ENCODE measurements around the gene SRP72.

Gene SRP72

DNA sequence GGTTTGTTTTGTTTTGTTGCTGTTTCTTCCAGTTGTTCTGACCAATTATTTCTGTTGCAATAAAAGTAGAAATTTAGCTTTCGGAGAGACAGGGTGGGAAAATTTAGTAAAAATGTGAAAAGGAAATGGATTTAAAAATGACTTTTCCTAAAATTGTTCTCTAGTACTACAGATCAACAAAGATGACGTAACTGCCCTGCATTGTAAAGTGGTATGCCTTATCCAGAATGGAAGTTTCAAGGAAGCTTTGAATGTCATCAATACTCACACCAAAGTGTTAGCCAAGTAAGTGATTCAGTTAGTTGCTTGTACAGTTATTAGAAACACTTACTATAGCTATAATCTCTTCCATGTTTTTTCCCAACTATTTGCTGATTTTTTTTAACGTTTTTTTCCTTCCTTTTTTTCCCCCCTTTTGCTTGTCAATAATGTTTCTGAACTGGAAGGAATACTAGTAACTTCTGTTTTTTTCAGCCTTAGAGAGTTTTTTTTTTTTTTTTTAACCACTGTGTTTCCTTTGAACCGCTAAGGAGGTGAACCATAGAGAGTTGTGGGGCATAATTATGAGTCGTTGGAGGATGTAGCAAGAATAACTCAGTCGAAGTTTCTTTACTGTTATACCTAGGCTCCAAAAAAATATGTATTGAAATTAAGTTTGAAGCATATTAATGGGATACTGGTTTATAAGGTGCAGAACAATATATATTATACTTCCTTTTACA lies 2.2 kb downstream of the SRP72 start:
- H3K4me3 Mint-ChIP-seq, result peak overlapping the region; percentile 64
- no peak for ATAC-seq (replicated peaks; ENCODE audit: extremely low read depth, poor library complexity, severe bottlenecking)
- no peaks in the 10 kb centered on the region for H3K9me3 Mint-ChIP-seq
- no peaks in the 10 kb centered on the region for H3K27me3 Mint-ChIP-seq
- no peak overlapping the region for H3K27ac Mint-ChIP-seq (ENCODE audit: low read depth)
- H3K36me3 Mint-ChIP-seq (ENCODE audit: insufficient read depth), result peaks cover 50% of the 10 kb centered on the region
- no peak for DNase-seq (ENCODE audit: low spot score in 2 of 2)
- peaks cover 52% of the 10 kb centered on the region for H3K4me1 Mint-ChIP-seq

DNA sequence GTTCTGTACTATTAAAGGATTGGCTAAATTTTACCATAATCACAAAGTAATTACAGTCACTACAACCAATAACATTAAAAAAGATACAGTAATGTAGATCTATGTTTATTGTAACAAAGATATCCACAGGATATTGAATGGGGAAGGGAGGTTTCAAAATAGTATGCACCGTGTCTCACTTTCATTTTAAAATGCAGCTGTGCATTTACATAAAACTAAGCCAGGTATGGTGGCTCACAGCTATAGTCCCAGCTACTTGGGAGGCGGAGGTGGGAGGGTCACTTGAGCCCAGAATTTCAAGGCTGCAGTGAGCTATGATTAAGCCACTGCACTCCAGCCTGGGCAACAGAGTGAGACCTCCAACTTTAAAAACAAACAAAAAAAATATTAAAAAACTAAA lies 8.5 kb downstream of the SRP72 start:
- H3K4me3 Mint-ChIP-seq, result no peak overlapping the region
- peaks cover 80% of the 10 kb centered on the region for H3K36me3 Mint-ChIP-seq (ENCODE audit: insufficient read depth)
- H3K27ac Mint-ChIP-seq (ENCODE audit: low read depth), result peak overlapping the region; percentile 46
- H3K27me3 Mint-ChIP-seq, result no peaks in the 10 kb centered on the region
- ATAC-seq (replicated peaks; ENCODE audit: extremely low read depth, poor library complexity, severe bottlenecking) (no peak), DNase-seq (ENCODE audit: low spot score in 2 of 2) (no peak)
- H3K9me3 Mint-ChIP-seq, result no peaks in the 10 kb centered on the region
- no peaks in the 10 kb centered on the region for H3K4me1 Mint-ChIP-seq

DNA sequence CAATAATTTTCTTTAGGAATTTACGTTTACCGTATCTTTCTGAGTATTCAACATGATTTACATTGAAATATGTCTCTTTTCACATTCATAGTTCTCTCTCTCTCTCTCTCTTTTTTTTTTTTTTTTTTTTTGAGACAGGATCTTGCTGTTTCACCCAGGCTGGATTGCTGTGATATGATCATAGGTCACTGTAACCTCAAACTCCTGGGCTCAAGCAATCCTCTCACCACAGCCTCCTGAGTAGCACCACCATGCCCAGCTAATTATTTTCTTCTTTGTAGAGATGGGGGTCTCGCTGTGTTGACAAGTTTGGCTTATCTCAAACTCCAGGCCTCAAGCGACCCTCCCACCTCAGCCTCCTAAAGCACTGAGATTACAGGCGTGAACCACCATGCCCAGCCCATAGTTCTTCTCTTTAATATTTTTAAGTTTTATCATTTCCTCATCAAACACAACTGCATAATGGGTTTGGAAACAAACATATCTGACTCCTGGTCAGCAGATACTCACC lies 9.8 kb downstream of the SRP72 start:
- Mint-ChIP-seq H3K4me1 (no peaks in the 10 kb centered on the region), H3K9me3 (no peaks in the 10 kb centered on the region), H3K36me3 (ENCODE audit: insufficient read depth) (peaks cover 74% of the 10 kb centered on the region), H3K4me3 (no peak overlapping the region), H3K27ac (ENCODE audit: low read depth) (no peak overlapping the region), H3K27me3 (no peaks in the 10 kb centered on the region)
- DNase-seq (ENCODE audit: low spot score in 2 of 2) (no peak), ATAC-seq (replicated peaks; ENCODE audit: extremely low read depth, poor library complexity, severe bottlenecking) (no peak)

GRCh38 chr4:56480691-56481090 lies 13.3 kb downstream of the SRP72 start:
- Mint-ChIP-seq H3K36me3 (ENCODE audit: insufficient read depth) (peaks cover 72% of the 10 kb centered on the region), H3K27me3 (no peaks in the 10 kb centered on the region), H3K27ac (ENCODE audit: low read depth) (no peak overlapping the region), H3K9me3 (no peaks in the 10 kb centered on the region), H3K4me1 (no peaks in the 10 kb centered on the region), H3K4me3 (no peak overlapping the region)
- ATAC-seq (replicated peaks; ENCODE audit: extremely low read depth, poor library complexity, severe bottlenecking) (no peak), DNase-seq (ENCODE audit: low spot score in 2 of 2) (no peak)

- DNase-seq (ENCODE audit: low spot score in 2 of 2) (no peak), ATAC-seq (replicated peaks; ENCODE audit: extremely low read depth, poor library complexity, severe bottlenecking) (no peak)
- Mint-ChIP-seq H3K9me3 (no peaks in the 10 kb centered on the region), H3K4me1 (no peaks in the 10 kb centered on the region), H3K36me3 (ENCODE audit: insufficient read depth) (peaks cover 54% of the 10 kb centered on the region), H3K4me3 (no peak overlapping the region), H3K27ac (ENCODE audit: low read depth) (no peak overlapping the region), H3K27me3 (no peaks in the 10 kb centered on the region)
Observed at GRCh38 chr4:56496241-56496640, 28.8 kb downstream of the SRP72 start.

GRCh38 chr4:56505269-56506130 lies 38.1 kb downstream of the SRP72 start, which contains the start of gene ARL9:
ARL9 (plus strand) TSS chr4:56505791; CDS start chr4:56505863, 72 bp downstream.
- peaks cover 14% of the 10 kb centered on the region for H3K4me1 Mint-ChIP-seq
- no peaks in the 10 kb centered on the region for H3K27me3 Mint-ChIP-seq
- no peaks in the 10 kb centered on the region for H3K9me3 Mint-ChIP-seq
- H3K36me3 Mint-ChIP-seq (ENCODE audit: insufficient read depth), result peaks cover 17% of the 10 kb centered on the region
- peak; percentile 46 to 71 for DNase-seq (ENCODE audit: low spot score in 2 of 2)
- peak within 1 kb of the TSS; percentile 84 for H3K4me3 Mint-ChIP-seq
- peak; percentile 94 for ATAC-seq (replicated peaks; ENCODE audit: extremely low read depth, poor library complexity, severe bottlenecking)
- peak within 1 kb of the TSS; percentile 90 for H3K27ac Mint-ChIP-seq (ENCODE audit: low read depth)

DNA sequence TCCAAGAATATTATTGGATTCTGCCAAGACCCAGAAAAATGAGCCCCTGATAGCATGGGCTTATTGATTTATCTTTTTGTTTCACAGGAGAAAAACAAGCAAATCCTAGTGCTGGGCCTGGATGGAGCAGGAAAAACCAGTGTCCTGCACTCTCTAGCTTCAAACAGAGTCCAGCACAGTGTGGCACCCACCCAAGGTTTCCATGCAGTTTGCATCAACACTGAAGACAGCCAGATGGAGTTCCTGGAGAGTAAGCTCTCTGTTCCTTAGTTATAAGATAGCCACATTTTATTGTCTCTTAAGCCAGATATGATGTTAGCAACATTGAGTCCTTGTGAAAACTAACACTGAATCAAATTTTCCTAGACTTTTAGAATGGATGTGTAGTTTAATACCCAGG lies 43.7 kb downstream of the SRP72 start:
- H3K27ac Mint-ChIP-seq (ENCODE audit: low read depth), result no peak overlapping the region
- DNase-seq (ENCODE audit: low spot score in 2 of 2) (no peak), ATAC-seq (replicated peaks; ENCODE audit: extremely low read depth, poor library complexity, severe bottlenecking) (no peak)
- H3K4me3 Mint-ChIP-seq, result no peak overlapping the region
- no peaks in the 10 kb centered on the region for H3K9me3 Mint-ChIP-seq
- peaks cover 7% of the 10 kb centered on the region for H3K4me1 Mint-ChIP-seq
- H3K36me3 Mint-ChIP-seq (ENCODE audit: insufficient read depth), result no peaks in the 10 kb centered on the region
- H3K27me3 Mint-ChIP-seq, result no peaks in the 10 kb centered on the region

DNA sequence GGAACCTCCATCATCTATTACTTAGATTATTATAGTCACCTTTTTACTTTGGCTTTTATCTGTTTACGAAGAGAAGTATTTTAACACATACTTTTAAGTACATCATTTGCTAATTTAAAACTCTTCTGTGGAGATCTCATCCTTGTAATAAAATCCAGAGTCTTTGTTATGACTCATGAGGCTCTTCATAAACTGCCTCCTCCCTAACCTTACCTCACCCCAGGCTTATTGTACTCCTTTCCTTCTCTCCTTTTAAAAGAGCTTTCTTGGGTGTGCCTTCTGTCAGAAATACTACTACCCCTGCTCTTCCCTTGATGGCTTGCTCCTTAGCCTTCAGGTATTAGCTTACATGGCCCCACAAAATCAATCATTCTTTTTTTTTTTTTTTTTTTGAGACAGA lies 44.7 kb downstream of the SRP72 start:
- no peak overlapping the region for H3K27ac Mint-ChIP-seq (ENCODE audit: low read depth)
- no peaks in the 10 kb centered on the region for H3K4me1 Mint-ChIP-seq
- DNase-seq (ENCODE audit: low spot score in 2 of 2) (no peak), ATAC-seq (replicated peaks; ENCODE audit: extremely low read depth, poor library complexity, severe bottlenecking) (no peak)
- H3K4me3 Mint-ChIP-seq, result no peak overlapping the region
- H3K27me3 Mint-ChIP-seq, result no peaks in the 10 kb centered on the region
- no peaks in the 10 kb centered on the region for H3K36me3 Mint-ChIP-seq (ENCODE audit: insufficient read depth)
- H3K9me3 Mint-ChIP-seq, result no peaks in the 10 kb centered on the region

GRCh38 chr4:56513517-56513916 lies 46.1 kb downstream of the SRP72 start:
- H3K4me1 Mint-ChIP-seq, result no peaks in the 10 kb centered on the region
- H3K36me3 Mint-ChIP-seq (ENCODE audit: insufficient read depth), result no peaks in the 10 kb centered on the region
- no peaks in the 10 kb centered on the region for H3K27me3 Mint-ChIP-seq
- H3K27ac Mint-ChIP-seq (ENCODE audit: low read depth), result no peak overlapping the region
- DNase-seq (ENCODE audit: low spot score in 2 of 2) (no peak), ATAC-seq (replicated peaks; ENCODE audit: extremely low read depth, poor library complexity, severe bottlenecking) (no peak)
- no peaks in the 10 kb centered on the region for H3K9me3 Mint-ChIP-seq
- H3K4me3 Mint-ChIP-seq, result no peak overlapping the region

- Mint-ChIP-seq H3K27me3 (no peaks in the 10 kb centered on the region), H3K27ac (ENCODE audit: low read depth) (no peak overlapping the region), H3K9me3 (no peaks in the 10 kb centered on the region), H3K4me3 (no peak overlapping the region), H3K4me1 (no peaks in the 10 kb centered on the region), H3K36me3 (ENCODE audit: insufficient read depth) (no peaks in the 10 kb centered on the region)
- DNase-seq (ENCODE audit: low spot score in 2 of 2), result peak; percentile 40 to 49
- ATAC-seq (replicated peaks; ENCODE audit: extremely low read depth, poor library complexity, severe bottlenecking), result peak; percentile 87
Observed at GRCh38 chr4:56530269-56531148, 63.1 kb downstream of the SRP72 start.

DNA sequence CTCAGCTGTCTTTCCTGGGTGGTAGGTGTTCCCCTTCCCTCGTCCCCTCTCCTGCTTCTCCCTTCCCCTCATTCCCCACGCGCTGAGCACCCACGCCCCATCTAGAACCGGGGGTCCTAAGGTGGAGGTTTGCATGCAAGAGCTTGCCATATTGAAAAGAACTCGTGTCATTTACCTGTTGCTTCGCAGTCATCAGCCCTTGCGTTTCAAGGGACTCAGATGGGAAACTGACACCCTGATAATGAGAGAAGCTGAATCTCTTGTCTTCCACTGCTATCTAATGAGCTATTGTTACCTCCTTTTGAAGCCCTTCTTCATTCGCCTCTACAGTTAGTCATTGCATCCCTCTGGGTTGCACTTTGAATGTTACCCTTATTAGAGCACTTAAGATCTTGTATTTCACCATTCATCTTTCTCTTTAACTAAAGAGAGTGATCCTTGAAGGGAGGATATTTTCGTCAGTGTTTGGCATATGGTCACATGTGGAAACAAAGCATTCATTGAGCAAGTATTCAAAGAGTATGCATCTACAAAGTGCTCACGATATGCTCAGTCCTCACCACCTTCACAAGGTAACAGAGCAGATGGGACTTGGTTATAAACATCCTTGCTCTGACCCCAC lies 63.8 kb downstream of the SRP72 start:
- no peaks in the 10 kb centered on the region for H3K9me3 Mint-ChIP-seq
- no peak for DNase-seq (ENCODE audit: low spot score in 2 of 2)
- H3K4me3 Mint-ChIP-seq, result no peak overlapping the region

DNA sequence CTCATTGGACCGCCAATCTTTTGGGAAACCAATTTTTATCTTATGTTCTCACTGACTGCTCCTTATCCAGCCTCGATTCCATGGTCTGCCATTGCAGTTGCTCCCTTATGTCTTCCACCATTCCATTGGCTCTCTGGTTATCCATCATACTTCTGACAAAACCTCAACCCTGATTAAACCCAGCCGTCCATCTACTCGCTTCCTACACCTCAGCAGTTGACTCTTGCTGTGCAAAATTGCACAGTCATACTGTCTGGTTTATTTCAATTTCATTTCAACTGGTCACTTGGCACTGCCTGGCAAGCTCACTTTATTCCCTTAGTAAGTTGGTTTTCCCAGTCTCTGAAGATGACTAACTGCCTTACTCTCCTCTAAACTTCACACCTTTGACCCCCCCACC lies 64.4 kb downstream of the SRP72 start:
- no peak for ATAC-seq (replicated peaks; ENCODE audit: extremely low read depth, poor library complexity, severe bottlenecking)

More for the DNA sequence above, 63.8 kb downstream of the SRP72 start:
- no peak for ATAC-seq (replicated peaks; ENCODE audit: extremely low read depth, poor library complexity, severe bottlenecking)
- no peaks in the 10 kb centered on the region for H3K4me1 Mint-ChIP-seq
- no peaks in the 10 kb centered on the region for H3K36me3 Mint-ChIP-seq (ENCODE audit: insufficient read depth)
- H3K27me3 Mint-ChIP-seq, result no peaks in the 10 kb centered on the region
- no peak overlapping the region for H3K27ac Mint-ChIP-seq (ENCODE audit: low read depth)

More for the DNA sequence above, 64.4 kb downstream of the SRP72 start:
- H3K4me3 Mint-ChIP-seq, result no peak overlapping the region
- H3K27ac Mint-ChIP-seq (ENCODE audit: low read depth), result no peak overlapping the region
- H3K27me3 Mint-ChIP-seq, result no peaks in the 10 kb centered on the region
- no peaks in the 10 kb centered on the region for H3K4me1 Mint-ChIP-seq
- H3K36me3 Mint-ChIP-seq (ENCODE audit: insufficient read depth), result no peaks in the 10 kb centered on the region
- DNase-seq (ENCODE audit: low spot score in 2 of 2), result no peak
- H3K9me3 Mint-ChIP-seq, result no peaks in the 10 kb centered on the region

All from central memory CD8-positive, alpha-beta T cell (primary cell).